WTC11 (cell line): Measurements from ENCODE around the gene RPL9. TPM values are rescaled to one million over a fixed set of nuclear protein-coding genes. Genes with fewer than 3 reads are reported as not detected.

ENCODE experiments used
- ATAC-seq: fragments of 200-7000 bp; cut with Tn5 transposase; 2 replicates; pipeline ENCODE4 v1.10.0; 2021; ENCODE audit warnings: mild to moderate bottlenecking, moderate library complexity
- CTCF ChIA-PET: fragments of 300-600 bp; sonication (Branson Sonifier 250); formaldehyde crosslinking; loops from one replicate; lab custom pipeline; 2021; ENCODE audit warnings: antibody characterized with exemption; lab: Charles Lee
- POLR2A ChIA-PET: fragments of 350-600 bp; sonication (Branson Sonifier 250); formaldehyde crosslinking; loops from one replicate; lab custom pipeline; 2021; ENCODE audit warnings: antibody characterized with exemption; lab: Charles Lee
- DNase-seq: peaks from one replicate; pipeline ENCODE4 v3.0.0; 2021; ENCODE audit warnings: low spot score
- H3K27ac Mint-ChIP-seq: 2 replicates; pipeline ENCODE4 v1.8.0; 2021; ENCODE audit warnings: mixed read lengths
- H3K27me3 Mint-ChIP-seq: 2 replicates; pipeline ENCODE4 v1.8.0; 2021; ENCODE audit warnings: low read depth, mild to moderate bottlenecking, moderate library complexity, mixed read lengths
- H3K36me3 Mint-ChIP-seq: 2 replicates; pipeline ENCODE4 v1.8.0; 2021; ENCODE audit warnings: mixed read lengths
- H3K4me1 Mint-ChIP-seq: 2 replicates; pipeline ENCODE4 v1.8.0; 2022; ENCODE audit warnings: mixed read lengths
- H3K4me3 Mint-ChIP-seq: 2 replicates; pipeline ENCODE4 v1.8.0; 2021; ENCODE audit warnings: mild to moderate bottlenecking, moderate library complexity, mixed read lengths
- H3K9me3 Mint-ChIP-seq: 2 replicates; pipeline ENCODE4 v1.8.0; 2021; ENCODE audit warnings: mixed read lengths
- ARID4B ChIP-seq: sonication (generic); formaldehyde crosslinking; IDR thresholded peaks from 2 replicates; pipeline ENCODE4 v1.8.0; 2023; ENCODE audit warnings: missing genetic modification reagents, mild to moderate bottlenecking, borderline replicate concordance
- ESRRA ChIP-seq: sonication (generic); formaldehyde crosslinking; IDR thresholded peaks from 2 replicates; pipeline ENCODE4 v1.8.1; 2022; ENCODE audit warnings: mild to moderate bottlenecking, missing genetic modification reagents, borderline replicate concordance
- FOXK1 ChIP-seq: sonication (generic); formaldehyde crosslinking; IDR thresholded peaks from 2 replicates; pipeline ENCODE4 v1.8.0; 2022; ENCODE audit warnings: mild to moderate bottlenecking, moderate library complexity, missing genetic modification reagents
- FOXP1 ChIP-seq: sonication (generic); formaldehyde crosslinking; IDR thresholded peaks from 2 replicates; pipeline ENCODE4 v1.8.0; 2022; ENCODE audit warnings: missing genetic modification reagents, mild to moderate bottlenecking, moderate library complexity, borderline replicate concordance
- GABPB1 ChIP-seq: sonication (generic); formaldehyde crosslinking; IDR thresholded peaks from 2 replicates; pipeline ENCODE4 v1.8.1; 2023; ENCODE audit warnings: mild to moderate bottlenecking, missing genetic modification reagents
- GRHL2 ChIP-seq: fragments of 250-450 bp; sonication (Bioruptor Pico); IDR thresholded peaks from 2 replicates; pipeline ENCODE4 v1.8.0; 2022; ENCODE audit warnings: mild to moderate bottlenecking, moderate library complexity; ENCODE audit not compliant: insufficient replicate concordance, severe bottlenecking
- RELA ChIP-seq: sonication (generic); formaldehyde crosslinking; IDR thresholded peaks from 2 replicates; pipeline ENCODE4 v1.8.1; 2022; ENCODE audit warnings: missing genetic modification reagents, mild to moderate bottlenecking, borderline replicate concordance
- SMAD4 ChIP-seq: sonication (generic); formaldehyde crosslinking; IDR thresholded peaks from 2 replicates; pipeline ENCODE4 v1.8.0; 2022; ENCODE audit warnings: mild to moderate bottlenecking, missing genetic modification reagents
- SP1 ChIP-seq: sonication (generic); formaldehyde crosslinking; conservative IDR thresholded peaks from 2 replicates; pipeline ENCODE4 v1.8.1; 2022; ENCODE audit warnings: missing genetic modification reagents
- STAT6 ChIP-seq: sonication (generic); formaldehyde crosslinking; conservative IDR thresholded peaks from 2 replicates; pipeline ENCODE4 v1.8.1; 2023; ENCODE audit warnings: mild to moderate bottlenecking, low read depth, missing genetic modification reagents, moderate library complexity
- TEAD4 ChIP-seq: sonication (generic); formaldehyde crosslinking; IDR thresholded peaks from 2 replicates; pipeline ENCODE4 v1.8.0; 2022; ENCODE audit warnings: mild to moderate bottlenecking, missing genetic modification reagents
- ZBTB21 ChIP-seq: sonication (generic); formaldehyde crosslinking; IDR thresholded peaks from 2 replicates; pipeline ENCODE4 v1.8.1; 2023; ENCODE audit warnings: mild to moderate bottlenecking, missing genetic modification reagents, borderline replicate concordance
- ZNF317 ChIP-seq: sonication (generic); formaldehyde crosslinking; IDR thresholded peaks from 2 replicates; pipeline ENCODE4 v1.8.1; 2023; ENCODE audit warnings: low read depth, mild to moderate bottlenecking, moderate library complexity, missing genetic modification reagents, borderline replicate concordance
- ZNF671 ChIP-seq: fragments of 250-450 bp; sonication (Bioruptor Pico); IDR thresholded peaks from 2 replicates; pipeline ENCODE4 v1.8.0; 2021; ENCODE audit warnings: mild to moderate bottlenecking
- total RNA-seq: library from RNA; stranded (reverse); gene quantifications from 3 replicates; pipeline ENCODE4 v1.2.3, GENCODE V29; 2021
- TF ChIP-seq, protein P1 (sequence below): fragments of 250-450 bp; sonication (Bioruptor Pico); IDR thresholded peaks from 2 replicates; pipeline ENCODE4 v1.9.0; 2021; ENCODE audit warnings: moderate library complexity, mild to moderate bottlenecking, inconsistent platforms, borderline replicate concordance
- TF ChIP-seq, protein P2 (sequence below): sonication (generic); formaldehyde crosslinking; IDR thresholded peaks from 2 replicates; pipeline ENCODE4 v1.8.1; 2023; ENCODE audit warnings: mild to moderate bottlenecking, moderate library complexity, missing genetic modification reagents
- TF ChIP-seq, protein P3 (sequence below): sonication (generic); formaldehyde crosslinking; IDR thresholded peaks from 2 replicates; pipeline ENCODE4 v1.8.1; 2022; ENCODE audit warnings: missing genetic modification reagents, borderline replicate concordance
- TF ChIP-seq, protein P4 (sequence below): sonication (generic); formaldehyde crosslinking; IDR thresholded peaks from 2 replicates; pipeline ENCODE4 v1.8.1; 2022; ENCODE audit warnings: low read depth, mild to moderate bottlenecking, moderate library complexity, missing genetic modification reagents, borderline replicate concordance

Gene RPL9
- total RNA-seq, 1 experiment from 2014 or later: 1,191 TPM

- no peak for TF ChIP-seq ZBTB21 (CRISPR knock-in tag)
- TF ChIP-seq, all 79 proteins: peak for 0
- no peak overlapping the region for H3K4me3 Mint-ChIP-seq
- H3K27me3 Mint-ChIP-seq: peaks cover 3% of the 10 kb centered on the region
- H3K4me1 Mint-ChIP-seq: no peaks in the 10 kb centered on the region
- no peaks in the 10 kb centered on the region for H3K9me3 Mint-ChIP-seq
- POLR2A ChIA-PET: interaction anchor here (1.0 kb wide), 1 partner anchor 124 kb away, joined by 3 read pairs; no protein-coding TSS in a partner anchor
- DNase-seq: no peak
- CTCF ChIA-PET: interaction anchor here (0.5 to 1.3 kb wide), 16 partner anchors 8 to 543 kb away, joined by 3 to 11 read pairs (median 3); no protein-coding TSS in a partner anchor
- no peaks in the 10 kb centered on the region for H3K36me3 Mint-ChIP-seq
- ATAC-seq: peak; percentile 94
- H3K27ac Mint-ChIP-seq: no peak overlapping the region
These were observed 22.8 kb downstream of the RPL9 start for GRCh38 chr4:39435659-39436563.

DNA sequence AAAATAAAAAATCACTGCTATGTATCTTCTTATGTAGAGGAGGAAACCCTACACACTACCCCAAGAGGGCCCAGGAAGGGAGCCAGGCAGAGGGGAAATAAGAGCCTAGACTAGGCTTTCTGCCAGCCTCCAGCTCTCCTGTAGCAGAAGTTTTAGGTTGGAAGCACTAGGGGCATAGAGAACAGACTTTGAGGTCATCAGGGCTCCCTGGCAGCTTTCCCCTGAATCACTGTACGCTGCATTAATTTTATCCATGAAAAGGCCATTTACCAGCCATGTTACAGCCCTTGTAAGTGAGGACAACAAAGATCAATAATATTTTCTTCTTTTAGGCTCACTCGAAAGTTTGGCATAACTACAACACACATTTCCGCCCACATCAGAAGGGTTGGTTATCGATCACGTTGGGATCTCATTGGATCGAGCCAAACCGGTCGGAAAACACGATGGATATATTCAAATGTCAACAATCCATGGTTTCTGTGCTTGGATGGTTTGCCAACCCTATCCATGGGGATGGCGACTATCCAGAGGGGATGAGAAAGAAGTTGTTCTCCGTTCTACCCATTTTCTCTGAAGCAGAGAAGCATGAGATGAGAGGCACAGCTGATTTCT, 24.7 kb downstream of the RPL9 start:
- peaks cover 4% of the 10 kb centered on the region; the same call in 1 of the 2 replicates for H3K4me1 Mint-ChIP-seq
- ATAC-seq (no peak), DNase-seq (no peak)
- no peaks in the 10 kb centered on the region for H3K9me3 Mint-ChIP-seq
- H3K27me3 Mint-ChIP-seq: no peaks in the 10 kb centered on the region; the same call in 1 of the 2 replicates
- ChIA-PET POLR2A (no interaction called here), CTCF (interaction anchor here (0.5 to 1.6 kb wide), 3 partner anchors 30 to 674 kb away, joined by 3 to 4 read pairs (median 4); no protein-coding TSS in a partner anchor)
- no peaks in the 10 kb centered on the region for H3K36me3 Mint-ChIP-seq
- no peak overlapping the region for H3K4me3 Mint-ChIP-seq
- TF ChIP-seq ZNF317 (no peak), ARID4B (CRISPR knock-in tag) (no peak), RELA (CRISPR knock-in tag) (no peak), ESRRA (no peak), GABPB1 (no peak), TEAD4 (no peak), SP1 (CRISPR knock-in tag) (no peak), SMAD4 (no peak), ZBTB21 (CRISPR knock-in tag) (no peak), FOXP1 (CRISPR knock-in tag) (no peak), GRHL2 (no peak), STAT6 (CRISPR knock-in tag) (no peak), FOXK1 (CRISPR knock-in tag) (no peak), ZNF671 (CRISPR knock-in tag) (no peak)
- TF ChIP-seq, protein P1, sequence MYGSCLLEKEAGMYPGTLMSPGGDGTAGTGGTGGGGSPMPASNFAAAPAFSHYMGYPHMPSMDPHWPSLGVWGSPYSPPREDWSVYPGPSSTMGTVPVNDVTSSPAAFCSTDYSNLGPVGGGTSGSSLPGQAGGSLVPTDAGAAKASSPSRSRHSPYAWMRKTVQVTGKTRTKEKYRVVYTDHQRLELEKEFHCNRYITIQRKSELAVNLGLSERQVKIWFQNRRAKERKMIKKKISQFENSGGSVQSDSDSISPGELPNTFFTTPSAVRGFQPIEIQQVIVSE (CRISPR knock-in tag): no peak
- TF ChIP-seq, protein P2, sequence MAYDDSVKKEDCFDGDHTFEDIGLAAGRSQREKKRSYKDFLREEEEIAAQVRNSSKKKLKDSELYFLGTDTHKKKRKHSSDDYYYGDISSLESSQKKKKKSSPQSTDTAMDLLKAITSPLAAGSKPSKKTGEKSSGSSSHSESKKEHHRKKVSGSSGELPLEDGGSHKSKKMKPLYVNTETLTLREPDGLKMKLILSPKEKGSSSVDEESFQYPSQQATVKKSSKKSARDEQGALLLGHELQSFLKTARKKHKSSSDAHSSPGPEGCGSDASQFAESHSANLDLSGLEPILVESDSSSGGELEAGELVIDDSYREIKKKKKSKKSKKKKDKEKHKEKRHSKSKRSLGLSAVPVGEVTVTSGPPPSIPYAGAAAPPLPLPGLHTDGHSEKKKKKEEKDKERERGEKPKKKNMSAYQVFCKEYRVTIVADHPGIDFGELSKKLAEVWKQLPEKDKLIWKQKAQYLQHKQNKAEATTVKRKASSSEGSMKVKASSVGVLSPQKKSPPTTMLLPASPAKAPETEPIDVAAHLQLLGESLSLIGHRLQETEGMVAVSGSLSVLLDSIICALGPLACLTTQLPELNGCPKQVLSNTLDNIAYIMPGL (CRISPR knock-in tag): no peak
- TF ChIP-seq, protein P3, sequence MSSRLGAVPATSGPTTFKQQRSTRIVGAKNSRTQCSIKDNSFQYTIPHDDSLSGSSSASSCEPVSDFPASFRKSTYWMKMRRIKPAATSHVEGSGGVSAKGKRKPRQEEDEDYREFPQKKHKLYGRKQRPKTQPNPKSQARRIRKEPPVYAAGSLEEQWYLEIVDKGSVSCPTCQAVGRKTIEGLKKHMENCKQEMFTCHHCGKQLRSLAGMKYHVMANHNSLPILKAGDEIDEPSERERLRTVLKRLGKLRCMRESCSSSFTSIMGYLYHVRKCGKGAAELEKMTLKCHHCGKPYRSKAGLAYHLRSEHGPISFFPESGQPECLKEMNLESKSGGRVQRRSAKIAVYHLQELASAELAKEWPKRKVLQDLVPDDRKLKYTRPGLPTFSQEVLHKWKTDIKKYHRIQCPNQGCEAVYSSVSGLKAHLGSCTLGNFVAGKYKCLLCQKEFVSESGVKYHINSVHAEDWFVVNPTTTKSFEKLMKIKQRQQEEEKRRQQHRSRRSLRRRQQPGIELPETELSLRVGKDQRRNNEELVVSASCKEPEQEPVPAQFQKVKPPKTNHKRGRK: no peak
- TF ChIP-seq, protein P4, sequence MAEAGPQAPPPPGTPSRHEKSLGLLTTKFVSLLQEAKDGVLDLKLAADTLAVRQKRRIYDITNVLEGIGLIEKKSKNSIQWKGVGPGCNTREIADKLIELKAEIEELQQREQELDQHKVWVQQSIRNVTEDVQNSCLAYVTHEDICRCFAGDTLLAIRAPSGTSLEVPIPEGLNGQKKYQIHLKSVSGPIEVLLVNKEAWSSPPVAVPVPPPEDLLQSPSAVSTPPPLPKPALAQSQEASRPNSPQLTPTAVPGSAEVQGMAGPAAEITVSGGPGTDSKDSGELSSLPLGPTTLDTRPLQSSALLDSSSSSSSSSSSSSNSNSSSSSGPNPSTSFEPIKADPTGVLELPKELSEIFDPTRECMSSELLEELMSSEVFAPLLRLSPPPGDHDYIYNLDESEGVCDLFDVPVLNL (CRISPR knock-in tag): no peak
- H3K27ac Mint-ChIP-seq: no peak overlapping the region
